Testis (tissue), 3 donors: ENCODE results near the gene SLC22A1. TPM values are rescaled to one million over a fixed set of nuclear protein-coding genes. Genes with fewer than 3 reads are reported as not detected.

ENCODE experiments used
- DNase-seq: peaks from one replicate; pipeline ENCODE4 v3.0.0-alpha.2; 2019
- H3K27ac ChIP-seq, 2 donors: fragments of 200-600 bp; sonication (generic); one replicate each; pipeline ENCODE4 v1.5.1; 2019
- H3K27me3 ChIP-seq: fragments of 200-600 bp; sonication (generic); one replicate; pipeline ENCODE4 v1.5.1; 2019
- H3K36me3 ChIP-seq: fragments of 200-600 bp; sonication (generic); one replicate; pipeline ENCODE4 v1.5.1; 2017; ENCODE audit warnings: low read depth; ENCODE audit errors: missing control alignments
- H3K4me1 ChIP-seq: fragments of 200-600 bp; sonication (generic); one replicate; pipeline ENCODE4 v1.5.1; 2019
- H3K4me3 ChIP-seq, 2 donors: fragments of 200-600 bp; sonication (generic); one replicate each; pipeline ENCODE4 v1.5.1; 2017 to 2019
- H3K9me3 ChIP-seq: fragments of 200-600 bp; sonication (generic); one replicate; pipeline ENCODE4 v1.5.1; 2017
- CTCF ChIP-seq, 3 experiments: fragments of 450-650 bp in 2 of 3; fragments of 200-600 bp in 1 of 3; sonication (generic) in 1 of 3; IDR thresholded peaks; one replicate each; pipeline ENCODE4 v1.5.1; 2016 to 2019; ENCODE audit warnings: antibody characterized with exemption in 3 of 3, mild to moderate bottlenecking in 2 of 3, moderate library complexity in 1 of 3
- POLR2A ChIP-seq: fragments of 450-650 bp; IDR thresholded peaks from one replicate; pipeline ENCODE4 v1.6.1; 2017; ENCODE audit warnings: antibody characterized with exemption, mild to moderate bottlenecking, moderate library complexity
- WGBS, 2 donors: methylation state at CpG; one replicate each; pipeline ENCODE4 v1.1.5; 2018; 5-methylcytosine and 5-hydroxymethylcytosine counted together
- intact Hi-C: fragments of 100-400 bp; cut with DNase I; formaldehyde crosslinking; loops from one replicate; pipeline ENCODE4 v1.15.1; 2023; ENCODE audit warnings: low total_unique reads
- polyA plus RNA-seq: library from polyadenylated mRNA; stranded (reverse); fragments of 350-450 nt; fragmentation: Illumina TruSeq; extraction: RNeasy Lipid Tissue Mini Kit (QIAGEN cat#74804); gene quantifications from one replicate; pipeline ENCODE4 v1.2.3, GENCODE V29; 2014; ENCODE audit warnings: low read depth, low replicate concordance; ENCODE audit not compliant: insufficient read depth
- small RNA-seq, 2 donors: library from RNA; depleted of rRNA; stranded (forward); fragments of <200 nt; gene quantifications; one replicate each; pipeline ENCODE3, GENCODE V24; 2016
- total RNA-seq, 2 donors: library from RNA; depleted of rRNA; stranded (reverse); fragments of >200 nt; gene quantifications; one replicate each; pipeline ENCODE4 v1.2.3, GENCODE V29; 2016

The SLC22A1 gene
- total and polyA plus RNA-seq, 3 donors from 2014 or later = 0.90 to 1.7 (median 1.5) TPM

GRCh38 chr6:160203953-160204352 lies 82.3 kb downstream of the SLC22A1 start:
- TF ChIP-seq CTCF (IDR thresholded peaks at IDR 0.05) (no peak), POLR2A (no peak)
- WGBS, 2 donors = 55 to 89% methylated on average over 2 of the region's 2 CpGs
- no peaks in the 10 kb centered on the region for H3K4me1 ChIP-seq
- H3K9me3 ChIP-seq = no peaks in the 10 kb centered on the region
- intact Hi-C loops = no loop called here
- no peak for DNase-seq
- H3K36me3 ChIP-seq = no peaks in the 10 kb centered on the region
- no peaks in the 10 kb centered on the region for H3K27me3 ChIP-seq
- no peak overlapping the region for H3K4me3 ChIP-seq
- H3K27ac ChIP-seq = no peak overlapping the region

GRCh38 chr6:160204710-160205109 lies 83.1 kb downstream of the SLC22A1 start:
- DNase-seq = no peak
- Histone ChIP-seq H3K27me3 (no peaks in the 10 kb centered on the region), H3K27ac (no peak overlapping the region), H3K4me1 (no peaks in the 10 kb centered on the region), H3K36me3 (no peaks in the 10 kb centered on the region), H3K9me3 (no peaks in the 10 kb centered on the region), H3K4me3 (no peak overlapping the region)
- intact Hi-C loops = no loop called here
- 89 to 94% methylated on average over 1 of the region's 1 CpG for WGBS, 2 donors
- no peak for TF ChIP-seq CTCF (IDR thresholded peaks at IDR 0.05)
- no peak for TF ChIP-seq POLR2A

GRCh38 chr6:160207618-160208017 lies 86.0 kb downstream of the SLC22A1 start:
- intact Hi-C loops = no loop called here
- Histone ChIP-seq H3K4me3 (no peak overlapping the region), H3K9me3 (no peaks in the 10 kb centered on the region), H3K4me1 (no peaks in the 10 kb centered on the region), H3K27ac (no peak overlapping the region), H3K27me3 (no peaks in the 10 kb centered on the region), H3K36me3 (no peaks in the 10 kb centered on the region)
- TF ChIP-seq CTCF (IDR thresholded peaks at IDR 0.05) (no peak), POLR2A (no peak)
- no peak for DNase-seq
- WGBS, 2 donors = 82 to 86% methylated on average over 3 of the region's 3 CpGs

Small RNA genes lying within 50 kb of the gene (small RNA-seq; reads per million reads assigned to genes)
- 0 reads per million in 2 donors for gene AL645733.1

Other genes starting within 250 kb of the SLC22A1 start
- under 1 TPM; 0.19 to 0.39 TPM for gene MAS1, start 230.8 kb upstream of the SLC22A1 start, total RNA-seq
- 0.16 TPM for gene MAS1, start 230.8 kb upstream of the SLC22A1 start, polyA plus RNA-seq
- gene IGF2R, start 152.7 kb upstream of the SLC22A1 start, total RNA-seq = 100 to 1,000 TPM in 1 of 2 donors, 10 to 100 TPM in 1; 84.6 to 109 TPM
- 47.3 TPM for gene IGF2R, start 152.7 kb upstream of the SLC22A1 start, polyA plus RNA-seq
- under 1 TPM; 0.24 to 0.99 TPM for gene SLC22A2, start 137.0 kb downstream of the SLC22A1 start, total RNA-seq
- gene SLC22A2, start 137.0 kb downstream of the SLC22A1 start, polyA plus RNA-seq = 0.34 TPM
- gene SLC22A3, start 226.6 kb downstream of the SLC22A1 start, total RNA-seq = 10 to 100 TPM in 1 of 2 donors, 1 to 10 TPM in 1; 5.7 to 10.3 TPM
- 6.9 TPM for gene SLC22A3, start 226.6 kb downstream of the SLC22A1 start, polyA plus RNA-seq